H1 (cell line): Measurements from ENCODE around the gene TMEM222. TPM values are rescaled to one million over a fixed set of nuclear protein-coding genes. Genes with fewer than 3 reads are reported as not detected.

ENCODE experiments used
- CTCF ChIA-PET: fragments of 300-600 bp; sonication (Branson Sonifier 250); formaldehyde crosslinking; loops from one replicate; lab custom pipeline; 2021; ENCODE audit not compliant: partially characterized antibody; lab: Charles Lee
- POLR2A ChIA-PET: fragments of 300-600 bp; sonication (Branson Sonifier 250); formaldehyde crosslinking; loops from one replicate; lab custom pipeline; 2021; ENCODE audit warnings: inconsistent platforms; ENCODE audit not compliant: partially characterized antibody; lab: Charles Lee
- DNase-seq, 2 experiments: peaks; one replicate each; pipeline versions ENCODE4 v3.0.0 to v3.0.0-alpha.2; 2010 to 2022; ENCODE audit warnings: low spot score in 2 of 2, low read depth in 1 of 2, mixed read lengths in 1 of 2
- FAIRE-seq: peaks from 2 replicates; lab custom pipeline; 2011; peaks lifted over from hg19 to GRCh38; lab: Jason Lieb, UNC
- H2AFZ ChIP-seq: 2 replicates; pipeline ENCODE4 v1.8.1; 2012; ENCODE audit warnings: low read length, inconsistent platforms
- H2AK5ac ChIP-seq: 2 replicates; pipeline ENCODE4 v1.6.1; 2013; ENCODE audit warnings: low read depth, low read length
- H2BK120ac ChIP-seq: replicated peaks from 2 replicates; pipeline ENCODE3; 2013; ENCODE audit warnings: low read depth, low read length, inconsistent platforms
- H2BK12ac ChIP-seq: 2 replicates; pipeline ENCODE4 v1.6.1; 2013; ENCODE audit warnings: low read depth, low read length
- H2BK15ac ChIP-seq: 2 replicates; pipeline ENCODE4 v1.6.1; 2013; ENCODE audit warnings: low read length
- H2BK20ac ChIP-seq: 2 replicates; pipeline ENCODE4 v1.6.1; 2013; ENCODE audit warnings: low read length
- H2BK5ac ChIP-seq: 2 replicates; pipeline ENCODE4 v1.6.1; 2013; ENCODE audit warnings: low read depth, low read length
- H3K14ac ChIP-seq: 2 replicates; pipeline ENCODE4 v1.6.1; 2013; ENCODE audit warnings: inconsistent platforms; ENCODE audit not compliant: insufficient read length
- H3K18ac ChIP-seq: 2 replicates; pipeline ENCODE4 v1.6.1; 2013; ENCODE audit warnings: low read length; ENCODE audit errors: extremely low read depth
- H3K23ac ChIP-seq: 2 replicates; pipeline ENCODE4 v1.6.1; 2013; ENCODE audit warnings: inconsistent platforms; ENCODE audit not compliant: insufficient read length
- H3K23me2 ChIP-seq: 2 replicates; pipeline ENCODE4 v1.6.1; 2013; ENCODE audit warnings: low read depth, low read length
- H3K27ac ChIP-seq: 2 replicates; pipeline ENCODE4 v1.6.1; 2011; ENCODE audit warnings: low read depth, low read length, inconsistent platforms
- H3K27me3 ChIP-seq, 4 experiments: replicated peaks in 1 of 4; 1 replicate in 1 of 4; 2 replicates in 3 of 4; pipeline versions ENCODE4 v1.6.1 to v1.8.1; 2011 to 2013; ENCODE audit warnings: low read length in 3 of 4, mild to moderate bottlenecking in 3 of 4, inconsistent platforms in 2 of 4, mixed read lengths in 2 of 4, moderate library complexity in 1 of 4; ENCODE audit not compliant: control insufficient read depth in 3 of 4, insufficient read depth in 3 of 4; ENCODE audit errors: extremely low read depth in 1 of 4
- H3K36me3 ChIP-seq, 4 experiments: 2 replicates each; pipeline versions ENCODE4 v1.6.1 to v1.8.1; 2011 to 2013; ENCODE audit warnings: mild to moderate bottlenecking in 4 of 4, low read length in 3 of 4, moderate library complexity in 2 of 4, control low read depth in 1 of 4, inconsistent platforms in 1 of 4; ENCODE audit not compliant: insufficient read depth in 4 of 4, control insufficient read depth in 2 of 4
- H3K4ac ChIP-seq: replicated peaks from 2 replicates; pipeline ENCODE3; 2013; ENCODE audit warnings: low read length, low read depth, mixed read lengths, inconsistent platforms; ENCODE audit not compliant: insufficient read length
- H3K4me1 ChIP-seq, 4 experiments: replicated peaks in 1 of 4; 1 replicate in 1 of 4; 2 replicates in 3 of 4; pipeline versions ENCODE4 v1.6.1 to v1.8.1; 2011 to 2013; ENCODE audit warnings: low read length in 3 of 4, inconsistent platforms in 2 of 4, mixed read lengths in 1 of 4; ENCODE audit not compliant: insufficient read depth in 4 of 4, control insufficient read depth in 3 of 4
- H3K4me2 ChIP-seq, 2 experiments: 2 replicates each; pipeline versions ENCODE4 v1.6.1 to v1.8.1; 2011 to 2013; ENCODE audit warnings: low read depth in 2 of 2, low read length in 2 of 2, control low read depth in 1 of 2, inconsistent platforms in 1 of 2, mild to moderate bottlenecking in 1 of 2; ENCODE audit not compliant: insufficient read depth in 1 of 2
- H3K4me3 ChIP-seq, 4 experiments: fragments of 200-600, 300-600 bp in 1 of 4; sonication (generic), shearing (Covaris generic), sonication (Bioruptor Twin) in 1 of 4; 2 replicates each; pipeline versions ENCODE4 v1.5.1 to v1.8.1; 2011 to 2016; ENCODE audit warnings: low read length in 4 of 4, low read depth in 3 of 4, control low read depth in 2 of 4, inconsistent platforms in 2 of 4, mild to moderate bottlenecking in 2 of 4, mixed read lengths in 1 of 4, moderate library complexity in 1 of 4; ENCODE audit not compliant: insufficient read depth in 2 of 4; ENCODE audit errors: extremely low read depth in 1 of 4
- H3K56ac ChIP-seq: replicated peaks from 2 replicates; pipeline ENCODE3; 2013; ENCODE audit warnings: low read depth, mild to moderate bottlenecking, mixed read lengths, low read length, inconsistent platforms; ENCODE audit not compliant: insufficient read length
- H3K79me1 ChIP-seq: 2 replicates; pipeline ENCODE4 v1.6.1; 2013; ENCODE audit warnings: low read depth, low read length, control low read depth
- H3K79me2 ChIP-seq, 2 experiments: 2 replicates each; pipeline versions ENCODE4 v1.6.1 to v1.8.1; 2012 to 2013; ENCODE audit warnings: low read length in 2 of 2, mild to moderate bottlenecking in 2 of 2, inconsistent platforms in 1 of 2; ENCODE audit not compliant: insufficient read depth in 2 of 2, control insufficient read depth in 1 of 2
- H3K9ac ChIP-seq, 4 experiments: replicated peaks in 1 of 4; 1 replicate in 1 of 4; 2 replicates in 3 of 4; pipeline versions ENCODE4 v1.6.1 to v1.8.1; 2011 to 2013; ENCODE audit warnings: low read depth in 3 of 4, low read length in 3 of 4, control low read depth in 2 of 4, mild to moderate bottlenecking in 2 of 4, moderate library complexity in 2 of 4, inconsistent platforms in 1 of 4; ENCODE audit errors: extremely low read depth in 1 of 4
- H3K9me3 ChIP-seq, 2 experiments: 2 replicates each; pipeline versions ENCODE4 v1.6.1 to v1.8.1; 2012 to 2013; ENCODE audit warnings: mild to moderate bottlenecking in 2 of 2, moderate library complexity in 2 of 2, control low read depth in 1 of 2, inconsistent platforms in 1 of 2, low read depth in 1 of 2, low read length in 1 of 2, mixed read lengths in 1 of 2; ENCODE audit not compliant: insufficient read depth in 2 of 2
- H4K20me1 ChIP-seq, 2 experiments: replicated peaks in 1 of 2; 2 replicates each; pipeline versions ENCODE3 to v1.8.1; 2011 to 2013; ENCODE audit warnings: inconsistent platforms in 2 of 2, low read length in 2 of 2, mild to moderate bottlenecking in 1 of 2; ENCODE audit not compliant: insufficient read depth in 2 of 2, control insufficient read depth in 1 of 2
- H4K5ac ChIP-seq: 2 replicates; pipeline ENCODE4 v1.6.1; 2013; ENCODE audit warnings: low read length, low read depth, mixed read lengths, inconsistent platforms; ENCODE audit not compliant: insufficient read length
- H4K8ac ChIP-seq: 2 replicates; pipeline ENCODE4 v1.8.0; 2013; ENCODE audit warnings: mild to moderate bottlenecking, moderate library complexity, low read length, inconsistent platforms; ENCODE audit not compliant: insufficient read depth; ENCODE audit errors: extremely low read depth
- H4K91ac ChIP-seq: replicated peaks from 2 replicates; pipeline ENCODE3; 2013; ENCODE audit warnings: low read length, mixed read lengths, inconsistent platforms; ENCODE audit not compliant: insufficient read length
- WGBS, 2 experiments: shearing (Covaris generic) in 1 of 2; methylation state at CpG; one replicate each; pipeline versions ENCODE4 v1.1.6 to v1.1.7; 2013 to 2015; ENCODE audit warnings: low lambda C conversion rate in 2 of 2, mixed read lengths in 2 of 2, inconsistent platforms in 1 of 2, low coverage in 1 of 2, missing lambda C conversion rate in 1 of 2; ENCODE audit not compliant: insufficient replicate concordance in 2 of 2, insufficient coverage in 1 of 2, insufficient read length in 1 of 2; ENCODE audit errors: extremely low coverage in 1 of 2, missing lambda C conversion rate in 1 of 2; 5-methylcytosine and 5-hydroxymethylcytosine counted together
- polyA plus RNA-seq, 7 experiments: library from polyadenylated mRNA; depleted of rRNA in 3 of 7; stranded (reverse) in 5 of 7; unstranded in 2 of 7; fragments of >200 nt in 5 of 7; fragments of 200-250 nt in 2 of 7; gene quantifications; 1 replicate in 5 of 7; 2 replicates in 1 of 7; 4 replicates in 1 of 7; pipeline versions ENCODE4 v1.2.1 to v1.2.3, GENCODE V29; 2011 to 2013; ENCODE audit warnings: missing spikeins in 2 of 7, mixed read lengths in 2 of 7
- total RNA-seq: library from RNA; stranded (reverse); fragmentation: NEBNext Ultra II Directional; extraction: Animal tissue kit (Norgen Biotek cat#: 25700); gene quantifications from 2 replicates; pipeline ENCODE4 v1.2.1, GENCODE V29; 2021

TMEM222 gene
- total and polyA plus RNA-seq, 2 of the 8 experiments (the other 6 are each of a cell fraction or from before 2014, with no cell fraction given): 27.0 to 51.8 TPM

DNA sequence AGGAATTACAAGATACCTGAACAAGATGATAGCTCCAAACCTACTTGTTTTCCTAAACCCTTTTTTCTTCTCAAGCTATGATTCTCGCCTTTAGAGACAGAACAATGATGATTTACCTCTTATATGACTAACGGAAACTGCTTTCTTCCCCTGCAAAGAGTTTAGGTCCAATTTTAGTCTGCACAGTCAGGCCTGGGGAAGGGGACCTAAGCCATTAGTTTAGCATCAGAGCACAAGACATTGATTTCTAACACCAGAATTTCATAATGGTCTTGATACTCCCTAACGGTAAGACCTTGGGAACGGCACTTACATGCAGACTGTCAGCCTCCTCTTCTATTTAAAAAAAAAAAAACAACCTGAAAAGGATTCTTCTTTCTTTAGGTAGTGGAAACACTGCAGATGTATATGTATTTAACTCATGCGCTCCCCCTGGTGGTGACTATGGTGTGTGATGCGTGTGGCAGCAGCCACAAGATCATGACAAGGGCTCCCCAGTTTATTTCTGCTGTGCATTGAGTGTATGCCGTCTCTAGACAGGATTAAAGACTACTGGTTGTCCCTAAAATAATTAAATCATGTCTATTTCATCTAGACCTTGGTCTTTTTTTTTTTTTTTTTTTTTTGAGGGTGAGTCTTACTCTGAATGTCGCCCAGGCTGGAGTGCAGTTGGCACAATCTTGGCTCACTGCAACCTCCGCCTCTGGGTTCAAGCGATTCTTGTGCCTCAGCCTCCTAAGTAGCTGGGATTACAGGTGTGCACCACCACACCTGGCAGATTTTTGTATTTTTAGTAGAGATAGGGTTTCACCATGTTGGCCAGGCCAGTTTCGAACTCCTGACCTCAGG is 37.3 kb upstream of the TMEM222 start:
- Histone ChIP-seq H3K4me3 (no peak overlapping the region), H3K9me3 (peaks cover 0 to 4% of the 10 kb centered on the region in 2 experiments; a peak in 1 of 4 replicates), H2BK15ac (no peak overlapping the region), H3K27me3 (no peaks in the 10 kb centered on the region), H4K91ac (no peak overlapping the region), H2AK5ac (no peak overlapping the region), H2BK5ac (no peak overlapping the region), H3K56ac (no peak overlapping the region), H2AFZ (no peak overlapping the region), H3K36me3 (no peaks in the 10 kb centered on the region; a peak in 1 of 8 replicates), H2BK20ac (no peak overlapping the region), H2BK120ac (no peak overlapping the region), H3K27ac (no peak overlapping the region), H3K23ac (no peak overlapping the region), H4K5ac (no peak overlapping the region), H3K18ac (no peak overlapping the region), H3K79me2 (no peaks in the 10 kb centered on the region), H3K14ac (no peak overlapping the region), H4K8ac (no peak overlapping the region), H3K4me1 (no peaks in the 10 kb centered on the region), H3K23me2 (no peaks in the 10 kb centered on the region), H3K4me2 (no peak overlapping the region), H3K9ac (no peak overlapping the region), H4K20me1 (no peaks in the 10 kb centered on the region), H3K79me1 (no peaks in the 10 kb centered on the region), H2BK12ac (no peak overlapping the region), H3K4ac (no peak overlapping the region)
- POLR2A ChIA-PET: interaction anchor here (1.3 to 1.7 kb wide), 3 partner anchors 10 to 182 kb away, joined by 3 to 4 read pairs (median 4); no protein-coding TSS in a partner anchor
- FAIRE-seq: peak; percentile 90
- DNase-seq: peak in 1 of 2 experiments; percentile 90
- CTCF ChIA-PET: interaction anchor here (0.6 to 9.2 kb wide), 54 partner anchors 11 to 359 kb away, joined by 3 to 132 read pairs (median 4); no protein-coding TSS in a partner anchor
- WGBS, 2 experiments: 70% methylated on average over 11 of the region's 11 CpGs; no CpG with 5 or more reads in 1 of the 2 experiments
